Kidney epithelial cell (primary cell): ENCODE measurements around the gene SSTR1. TPM values are rescaled to one million over a fixed set of nuclear protein-coding genes. Genes with fewer than 3 reads are reported as not detected.

ENCODE experiments used
- DNase-seq: peaks from one replicate; pipeline ENCODE4 v3.0.0-alpha.2; 2010; ENCODE audit warnings: low read depth
- H3K27me3 ChIP-seq: 2 replicates; pipeline ENCODE4 v1.6.0; 2011; ENCODE audit warnings: low read length; ENCODE audit not compliant: control insufficient read depth, insufficient read depth
- H3K36me3 ChIP-seq: 2 replicates; pipeline ENCODE4 v1.5.1; 2011; ENCODE audit warnings: low read length; ENCODE audit not compliant: control insufficient read depth, insufficient read depth
- H3K4me3 ChIP-seq: 2 replicates; pipeline ENCODE4 v1.5.1; 2011; ENCODE audit warnings: low read depth, mild to moderate bottlenecking, control low read depth, low read length
- total RNA-seq: library from RNA; depleted of rRNA; stranded (reverse); fragments of >200 nt; gene quantifications from 2 replicates; pipeline ENCODE4 v1.2.3, GENCODE V29; 2015
- TF ChIP-seq, protein P1 (sequence below): IDR thresholded peaks from 2 replicates; pipeline ENCODE4 v1.5.1; 2011; ENCODE audit warnings: mild to moderate bottlenecking, moderate library complexity, low read length, control low read depth, inconsistent platforms; ENCODE audit not compliant: insufficient read depth, poor library complexity, severe bottlenecking

SSTR1 gene
- total RNA-seq, 1 donor from 2014 or later, result 0.67 TPM

DNA sequence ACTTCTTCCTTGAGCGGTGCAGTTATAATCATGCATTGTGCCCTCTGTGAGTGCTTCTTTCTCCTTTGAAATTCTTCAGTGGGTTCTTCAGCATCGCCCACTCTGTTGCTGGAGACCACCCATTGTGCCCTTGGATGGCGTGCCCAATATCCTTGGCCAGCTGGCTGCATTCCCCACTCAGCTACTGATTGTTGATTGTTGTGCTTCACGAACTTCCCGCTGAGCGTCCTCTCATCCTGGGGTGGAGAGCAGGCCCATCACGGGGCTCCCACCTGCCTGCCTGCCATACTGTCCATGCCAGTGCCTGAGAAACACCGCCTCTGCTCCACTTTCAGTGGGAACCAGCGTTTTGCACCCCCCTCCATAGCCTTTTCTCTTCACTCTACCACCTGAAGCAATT is 8.6 kb upstream of the SSTR1 start:
- TF ChIP-seq, protein P1, sequence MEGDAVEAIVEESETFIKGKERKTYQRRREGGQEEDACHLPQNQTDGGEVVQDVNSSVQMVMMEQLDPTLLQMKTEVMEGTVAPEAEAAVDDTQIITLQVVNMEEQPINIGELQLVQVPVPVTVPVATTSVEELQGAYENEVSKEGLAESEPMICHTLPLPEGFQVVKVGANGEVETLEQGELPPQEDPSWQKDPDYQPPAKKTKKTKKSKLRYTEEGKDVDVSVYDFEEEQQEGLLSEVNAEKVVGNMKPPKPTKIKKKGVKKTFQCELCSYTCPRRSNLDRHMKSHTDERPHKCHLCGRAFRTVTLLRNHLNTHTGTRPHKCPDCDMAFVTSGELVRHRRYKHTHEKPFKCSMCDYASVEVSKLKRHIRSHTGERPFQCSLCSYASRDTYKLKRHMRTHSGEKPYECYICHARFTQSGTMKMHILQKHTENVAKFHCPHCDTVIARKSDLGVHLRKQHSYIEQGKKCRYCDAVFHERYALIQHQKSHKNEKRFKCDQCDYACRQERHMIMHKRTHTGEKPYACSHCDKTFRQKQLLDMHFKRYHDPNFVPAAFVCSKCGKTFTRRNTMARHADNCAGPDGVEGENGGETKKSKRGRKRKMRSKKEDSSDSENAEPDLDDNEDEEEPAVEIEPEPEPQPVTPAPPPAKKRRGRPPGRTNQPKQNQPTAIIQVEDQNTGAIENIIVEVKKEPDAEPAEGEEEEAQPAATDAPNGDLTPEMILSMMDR, result no peak
- no peak overlapping the region for H3K4me3 ChIP-seq
- no peak for DNase-seq
- no peaks in the 10 kb centered on the region for H3K36me3 ChIP-seq
- no peaks in the 10 kb centered on the region for H3K27me3 ChIP-seq

DNA sequence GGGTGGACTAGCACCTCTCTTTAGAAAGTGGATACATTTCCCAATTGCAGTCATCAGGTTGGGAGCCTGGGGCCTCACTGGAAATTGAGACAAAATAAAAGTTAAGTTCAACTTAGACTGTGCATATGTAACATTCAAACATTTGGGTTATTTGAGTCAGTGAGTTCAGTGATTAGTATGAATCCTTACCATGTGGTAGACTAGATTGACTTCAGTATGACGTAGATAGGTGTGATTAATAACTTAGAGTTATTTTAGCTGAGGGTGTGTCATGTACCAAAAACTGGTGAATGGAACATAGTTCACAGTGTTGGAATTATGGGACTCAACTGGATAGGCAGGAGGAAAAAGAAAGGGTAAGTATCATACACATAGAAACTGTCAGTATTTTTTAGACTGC is 8.0 kb upstream of the SSTR1 start:
- no peak for DNase-seq
- Histone ChIP-seq H3K27me3 (no peaks in the 10 kb centered on the region), H3K36me3 (no peaks in the 10 kb centered on the region), H3K4me3 (no peak overlapping the region)
- TF ChIP-seq, protein P1, result no peak

DNA sequence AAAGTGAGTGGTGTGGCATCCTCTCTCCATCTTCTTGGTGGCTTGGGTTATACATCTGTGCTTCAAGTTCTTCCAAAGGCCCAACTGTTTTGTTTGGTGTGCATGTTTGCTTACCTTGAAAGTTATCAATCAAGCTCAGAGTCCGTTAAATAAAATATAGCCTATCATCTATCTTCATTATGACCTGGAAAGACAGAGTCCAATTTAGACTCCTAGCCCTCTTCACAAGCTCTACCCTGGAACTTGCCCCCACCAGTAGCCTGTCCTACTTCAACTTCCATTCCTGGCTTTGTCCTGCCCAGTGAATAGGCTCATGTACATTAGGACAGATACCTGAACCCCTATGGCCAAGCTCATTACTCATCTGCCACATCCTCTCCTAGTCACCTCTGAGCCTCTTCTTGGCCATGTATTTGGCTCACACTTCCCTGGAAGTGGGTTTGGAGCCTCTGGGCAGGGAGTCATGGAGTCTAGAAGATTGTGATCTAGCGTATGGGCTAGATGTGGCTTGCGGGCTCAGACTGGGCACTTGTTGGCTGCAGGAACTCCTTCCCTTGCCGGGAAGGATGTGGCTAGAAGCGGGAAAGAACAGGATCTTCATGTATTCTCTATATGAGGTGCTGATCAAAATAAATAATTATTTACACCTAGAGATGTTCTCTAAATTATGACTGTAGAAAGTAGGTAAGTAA is 6.4 kb upstream of the SSTR1 start:
- DNase-seq, result no peak
- Histone ChIP-seq H3K36me3 (no peaks in the 10 kb centered on the region), H3K4me3 (no peak overlapping the region), H3K27me3 (no peaks in the 10 kb centered on the region)
- TF ChIP-seq, protein P1, result no peak

DNA sequence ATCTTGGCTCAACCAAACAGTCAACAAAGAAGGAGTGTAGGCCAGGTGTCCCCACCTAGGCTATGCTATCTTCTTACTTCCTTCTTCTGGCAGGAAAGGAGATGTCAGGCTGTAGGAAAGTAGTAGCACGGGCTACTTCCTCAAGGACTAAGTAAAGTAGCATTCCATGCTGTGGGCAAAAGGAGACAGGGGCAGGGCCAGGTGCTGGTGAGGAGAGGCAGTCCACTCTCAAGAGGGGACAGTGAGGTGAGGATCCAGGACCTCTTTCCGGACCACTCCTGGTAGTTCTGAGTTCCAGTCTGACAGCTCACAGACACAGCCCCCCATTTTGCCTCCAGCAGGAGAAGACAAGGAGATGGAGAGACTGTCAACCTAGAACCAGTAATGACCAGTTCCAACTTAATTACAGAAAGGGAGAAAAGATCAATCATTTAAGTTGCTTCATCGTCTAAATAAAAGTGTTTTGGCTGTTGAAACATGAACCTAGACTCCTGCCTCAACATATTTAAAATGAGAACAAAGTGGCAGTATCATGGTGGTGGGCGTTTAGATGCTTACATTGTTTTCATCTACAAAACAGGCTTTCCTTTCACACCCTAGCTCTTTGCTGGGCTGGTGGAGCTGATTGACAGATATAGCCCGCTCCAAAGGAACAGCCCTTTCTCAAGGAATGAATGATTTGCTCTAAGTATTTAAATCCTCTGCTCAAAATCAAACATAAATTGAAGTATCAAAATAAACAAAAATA is 5.1 kb upstream of the SSTR1 start:
- no peak for DNase-seq
- H3K4me3 ChIP-seq, result no peak overlapping the region
- no peaks in the 10 kb centered on the region for H3K27me3 ChIP-seq
- TF ChIP-seq, protein P1, result no peak
- no peaks in the 10 kb centered on the region for H3K36me3 ChIP-seq

DNA sequence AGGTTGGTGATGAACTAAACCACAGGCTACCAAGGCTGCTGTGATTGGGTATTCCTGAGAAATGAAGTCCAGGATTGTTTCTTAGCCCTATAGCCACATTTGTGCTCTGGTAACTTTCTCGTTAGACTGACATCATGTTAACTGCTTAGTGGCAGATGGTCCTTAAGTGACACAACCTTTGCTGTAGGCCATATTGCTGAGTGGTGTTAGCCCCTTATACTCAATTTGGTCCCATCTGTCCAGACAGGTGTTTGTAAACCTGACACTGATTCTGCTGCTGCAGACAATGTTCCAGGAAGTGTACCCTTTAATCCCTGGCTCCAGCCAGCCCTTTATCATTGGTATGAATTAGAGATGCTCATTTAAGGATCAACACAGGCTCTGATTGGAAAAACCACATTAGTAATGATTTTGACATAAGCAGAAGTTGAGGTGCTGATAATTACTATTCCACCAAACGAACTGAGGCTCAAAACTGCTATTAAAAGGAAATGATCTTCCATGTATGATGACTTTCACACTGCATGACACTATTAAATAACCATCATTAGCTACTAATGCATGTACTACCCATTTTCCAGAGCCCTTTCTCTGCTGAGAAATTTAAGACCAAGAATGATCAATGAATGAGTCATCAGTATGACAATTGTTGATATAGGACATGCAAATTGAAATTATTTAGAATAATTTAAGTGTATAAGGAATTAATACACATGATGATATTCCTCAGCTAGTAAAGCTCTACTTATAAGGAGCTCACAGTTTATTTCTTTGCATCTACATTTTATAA is 3.6 kb upstream of the SSTR1 start:
- TF ChIP-seq, protein P1, result no peak
- H3K36me3 ChIP-seq, result no peaks in the 10 kb centered on the region
- H3K4me3 ChIP-seq, result no peak overlapping the region
- DNase-seq, result no peak
- peaks cover 3% of the 10 kb centered on the region for H3K27me3 ChIP-seq
